Adrenal gland (tissue), 12 donors: ENCODE measurements around the gene NRXN2. TPM values are rescaled to one million over a fixed set of nuclear protein-coding genes. Genes with fewer than 3 reads are reported as not detected.
A peak's percentile ranks its signal among the peaks of the same experiment; 100 is the strongest.

Source experiments
- DNase-seq, 7 donors: peaks; one replicate each; pipeline ENCODE4 v3.0.0-alpha.2; 2019 to 2020
- H3K27ac ChIP-seq, 5 donors: fragments of 200-600 bp; sonication (generic) in 4 of 5; 1 replicate in 3 of 5; 2 replicates in 2 of 5; pipeline versions ENCODE4 v1.5.1 to v1.8.0; 2016 to 2020; ENCODE audit warnings: mild to moderate bottlenecking in 1 of 5
- H3K27me3 ChIP-seq: fragments of 200-600 bp; 2 replicates; pipeline ENCODE4 v1.8.0; 2021
- H3K36me3 ChIP-seq, 2 donors: fragments of 200-600 bp; replicated peaks in 1 of 2; 1 replicate in 1 of 2; 2 replicates in 1 of 2; pipeline versions ENCODE4 v1.5.1 to v1.8.0; 2018 to 2022
- H3K4me1 ChIP-seq, 2 donors: fragments of 200-600 bp; replicated peaks in 1 of 2; 1 replicate in 1 of 2; 2 replicates in 1 of 2; pipeline versions ENCODE4 v1.5.1 to v1.8.0; 2018 to 2021
- H3K4me3 ChIP-seq, 4 donors: fragments of 200-600 bp; sonication (generic) in 3 of 4; one replicate each; pipeline ENCODE4 v1.5.1; 2016 to 2018
- H3K9me3 ChIP-seq, 3 donors: fragments of 200-600 bp; sonication (generic) in 1 of 3; replicated peaks in 1 of 3; 1 replicate in 2 of 3; 2 replicates in 1 of 3; pipeline versions ENCODE4 v1.5.1 to v1.8.0; 2016 to 2021
- POLR2A ChIP-seq, 2 donors: fragments of 450-650 bp; IDR thresholded peaks; one replicate each; pipeline ENCODE4 v1.6.1; 2017; ENCODE audit warnings: antibody characterized with exemption in 2 of 2, mild to moderate bottlenecking in 2 of 2, moderate library complexity in 1 of 2
- WGBS, 4 donors: extraction: QIAGEN DNeasy Blood & Tissue Kit in 2 of 4; methylation state at CpG; one replicate each; pipeline versions ENCODE4 v1.1.5 to v1.1.7; 2013 to 2017; 5-methylcytosine and 5-hydroxymethylcytosine counted together
- intact Hi-C, 2 donors: fragments of 100-400 bp; cut with DNase I; formaldehyde crosslinking; loops; one replicate each; pipeline versions ENCODE4 v1.14.1 to v1.15.0; 2022 to 2023
- polyA plus RNA-seq, 3 donors: library from polyadenylated mRNA; stranded (reverse); fragments of 200-250 nt in 2 of 3; fragments of 350-450 nt in 1 of 3; fragmentation: Illumina TruSeq in 1 of 3; extraction: RNeasy Lipid Tissue Mini Kit (QIAGEN cat#74804) in 1 of 3; gene quantifications; one replicate each; pipeline ENCODE4 v1.2.3, GENCODE V29; 2013 to 2014
- total RNA-seq, 9 donors: library from RNA; depleted of rRNA in 4 of 9; stranded (reverse); fragments of >200 nt in 4 of 9; fragments of 120-200 nt in 1 of 9; fragmentation: NEBNext Ultra II Directional in 1 of 9; extraction: Animal tissue kit (Norgen Biotek cat#: 25700) in 1 of 9; gene quantifications; one replicate each; pipeline versions ENCODE4 v1.1.0 to v1.2.4, GENCODE V29; 2013 to 2023
- TF ChIP-seq, protein P1 (sequence below), 6 experiments: fragments of 450-650 bp in 4 of 6; fragments of 200-600 bp in 2 of 6; sonication (generic) in 1 of 6; IDR thresholded peaks; 1 replicate in 5 of 6; 2 replicates in 1 of 6; pipeline versions ENCODE4 v1.5.1 to v1.8.0; 2016 to 2021; ENCODE audit warnings: antibody characterized with exemption in 6 of 6, mild to moderate bottlenecking in 2 of 6, moderate library complexity in 1 of 6
- donor health status: healthy with polysubstance abuse.
- donor health status: Bipolar disorder and iron deficiency.
- donor health status: DM: yes; HTN: yes; CAD: no.
- donor health status: DM: no; HTN: no; CAD: no.
- donor health status: DM: no; HTN: no; CAD: no.
- donor health status: DM: yes; HTN: yes; CAD: no.

NRXN2 gene
- total and polyA plus RNA-seq, 12 donors: 1.7 to 17.1 (median 4.9) TPM

- 88 to 93% (median 90%) methylated on average over 9 to 11 of the region's 11 CpGs for WGBS, 4 donors
- intact Hi-C loops: no loop called here
- Histone ChIP-seq H3K9me3 (peaks cover 0 to 4% (median 0%) of the 10 kb centered on the region in 3 donors), H3K4me1 (peaks cover 27 to 57% of the 10 kb centered on the region in 2 donors), H3K27me3 (no peaks in the 10 kb centered on the region), H3K4me3 (no peak overlapping the region), H3K27ac (peak overlapping the region in 2 of 5 donors; percentile 57 to 83), H3K36me3 (peaks cover 0 to 91% of the 10 kb centered on the region in 2 donors)
- TF ChIP-seq, protein P1, sequence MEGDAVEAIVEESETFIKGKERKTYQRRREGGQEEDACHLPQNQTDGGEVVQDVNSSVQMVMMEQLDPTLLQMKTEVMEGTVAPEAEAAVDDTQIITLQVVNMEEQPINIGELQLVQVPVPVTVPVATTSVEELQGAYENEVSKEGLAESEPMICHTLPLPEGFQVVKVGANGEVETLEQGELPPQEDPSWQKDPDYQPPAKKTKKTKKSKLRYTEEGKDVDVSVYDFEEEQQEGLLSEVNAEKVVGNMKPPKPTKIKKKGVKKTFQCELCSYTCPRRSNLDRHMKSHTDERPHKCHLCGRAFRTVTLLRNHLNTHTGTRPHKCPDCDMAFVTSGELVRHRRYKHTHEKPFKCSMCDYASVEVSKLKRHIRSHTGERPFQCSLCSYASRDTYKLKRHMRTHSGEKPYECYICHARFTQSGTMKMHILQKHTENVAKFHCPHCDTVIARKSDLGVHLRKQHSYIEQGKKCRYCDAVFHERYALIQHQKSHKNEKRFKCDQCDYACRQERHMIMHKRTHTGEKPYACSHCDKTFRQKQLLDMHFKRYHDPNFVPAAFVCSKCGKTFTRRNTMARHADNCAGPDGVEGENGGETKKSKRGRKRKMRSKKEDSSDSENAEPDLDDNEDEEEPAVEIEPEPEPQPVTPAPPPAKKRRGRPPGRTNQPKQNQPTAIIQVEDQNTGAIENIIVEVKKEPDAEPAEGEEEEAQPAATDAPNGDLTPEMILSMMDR (IDR thresholded peaks at IDR 0.05): no peak
- no peak for TF ChIP-seq POLR2A (IDR thresholded peaks at IDR 0.05)
- DNase-seq: peak in 2 of 7 donors; percentile 20 to 30
Measured at GRCh38 chr11:64766881-64767280, 43.9 kb upstream of the NRXN2 start.

DNA sequence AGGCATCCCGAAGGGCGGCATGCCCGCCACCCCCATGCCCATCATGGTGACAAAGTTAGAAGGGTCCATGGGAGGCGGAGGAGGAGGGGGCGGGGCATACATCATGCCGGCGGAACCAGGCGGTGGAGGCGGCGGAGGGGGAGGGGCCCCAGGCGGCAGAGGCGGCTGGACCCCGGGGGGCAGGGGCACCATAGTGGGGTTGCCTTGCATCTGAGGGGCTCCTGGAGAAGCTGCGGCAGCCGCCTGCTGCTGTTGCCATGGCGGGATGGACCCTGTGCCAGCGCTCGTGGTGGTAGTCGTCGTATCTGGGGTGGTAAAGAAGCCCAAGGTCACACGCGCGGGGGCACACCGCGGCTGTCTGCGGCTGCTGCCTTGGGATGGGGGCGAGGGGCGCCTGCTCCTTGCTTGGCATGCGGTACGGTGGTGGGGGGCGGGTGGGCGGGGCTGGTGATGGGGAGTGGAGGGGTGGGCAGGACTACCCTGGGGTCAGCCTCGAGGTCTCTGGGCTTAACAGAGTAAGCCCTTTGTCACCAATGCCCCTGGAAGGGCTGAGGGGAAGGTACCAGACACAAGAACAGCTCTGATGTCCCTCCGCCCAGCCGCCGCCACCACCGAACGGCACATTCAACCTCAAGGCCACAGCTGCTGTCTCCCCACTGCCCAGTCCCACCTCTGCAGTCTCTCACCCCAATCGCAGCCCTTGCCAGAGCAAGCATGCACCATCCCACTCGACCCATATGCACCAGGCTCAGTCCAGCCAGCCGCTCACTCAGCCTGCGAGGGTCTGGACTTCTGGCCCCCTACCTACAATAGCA, 43.1 kb upstream of the NRXN2 start:
- peak overlapping the region in 2 of 5 donors; percentile 17 to 83 for H3K27ac ChIP-seq
- H3K27me3 ChIP-seq: no peaks in the 10 kb centered on the region
- peaks cover 27 to 55% of the 10 kb centered on the region in 2 donors for H3K4me1 ChIP-seq
- peak in 6 of 7 donors; percentile 38 to 63 (median 56) for DNase-seq
- WGBS, 4 donors: 57 to 80% (median 67%) methylated on average over 22 to 42 of the region's 42 CpGs
- no peak overlapping the region for H3K4me3 ChIP-seq
- TF ChIP-seq, protein P1 (IDR thresholded peaks at IDR 0.05): no peak
- no peak for TF ChIP-seq POLR2A (IDR thresholded peaks at IDR 0.05)
- H3K36me3 ChIP-seq: peaks cover 0 to 83% of the 10 kb centered on the region in 2 donors
- H3K9me3 ChIP-seq: no peaks in the 10 kb centered on the region
- intact Hi-C loops: no loop called here

GRCh38 chr11:64765291-64765850, 42.4 kb upstream of the NRXN2 start:
- H3K27ac ChIP-seq: peak overlapping the region in 1 of 5 donors; percentile 83

GRCh38 chr11:64764753-64765152, 41.8 kb upstream of the NRXN2 start:
- Histone ChIP-seq H3K27ac (peak overlapping the region in 2 of 5 donors; percentile 1 to 74), H3K9me3 (no peaks in the 10 kb centered on the region), H3K36me3 (peaks cover 0 to 70% of the 10 kb centered on the region in 2 donors), H3K27me3 (no peaks in the 10 kb centered on the region), H3K4me1 (peaks cover 27 to 67% of the 10 kb centered on the region in 2 donors), H3K4me3 (no peak overlapping the region)
- WGBS, 4 donors: 74 to 80% (median 77%) methylated on average over 8 of the region's 8 CpGs
- intact Hi-C loops: no loop called here
- DNase-seq: peak in 2 of 7 donors; percentile 15 to 19
- TF ChIP-seq, protein P1 (IDR thresholded peaks at IDR 0.05): no peak
- TF ChIP-seq POLR2A (IDR thresholded peaks at IDR 0.05): no peak

More at GRCh38 chr11:64765291-64765850, 42.4 kb upstream of the NRXN2 start:
- intact Hi-C loops: no loop called here
- DNase-seq: peak in 2 of 7 donors; percentile 31 to 48
- H3K4me1 ChIP-seq: peaks cover 27 to 61% of the 10 kb centered on the region in 2 donors
- peaks cover 0 to 76% of the 10 kb centered on the region in 2 donors for H3K36me3 ChIP-seq
- H3K4me3 ChIP-seq: no peak overlapping the region
- H3K27me3 ChIP-seq: no peaks in the 10 kb centered on the region
- TF ChIP-seq, protein P1 (IDR thresholded peaks at IDR 0.05): peak in 4 of 6 experiments; percentile 20 to 28 (median 24)
- no peak for TF ChIP-seq POLR2A (IDR thresholded peaks at IDR 0.05)
- no peaks in the 10 kb centered on the region for H3K9me3 ChIP-seq
- WGBS, 4 donors: 83 to 87% (median 84%) methylated on average over 30 of the region's 30 CpGs
